GM19324 (cell line): ENCODE measurements around the gene GADD45A.
A peak's percentile ranks its signal among the peaks of the same experiment; 100 is the strongest.

Experiments used
- ATAC-seq: cut with Tn5 transposase; IDR thresholded peaks from one replicate; pipeline ENCODE4 v1.9.1; 2021; ENCODE audit warnings: mild to moderate bottlenecking, moderate library complexity; ENCODE audit not compliant: unreplicated experiment, low FRiP score

Gene GADD45A

GRCh38 chr1:67687649-67688048 lies 2.6 kb downstream of the GADD45A start:
- no peak for ATAC-seq

GRCh38 chr1:67688526-67689219 lies 3.7 kb downstream of the GADD45A start:
- no peak for ATAC-seq

GRCh38 chr1:67689267-67690017 lies 4.4 kb downstream of the GADD45A start:
- ATAC-seq: no peak

GRCh38 chr1:67690018-67690363 lies 5.0 kb downstream of the GADD45A start:
- no peak for ATAC-seq

GRCh38 chr1:67690411-67690810 lies 5.4 kb downstream of the GADD45A start:
- ATAC-seq: no peak

GRCh38 chr1:67691712-67692111 lies 6.7 kb downstream of the GADD45A start:
- ATAC-seq: no peak

- no peak for ATAC-seq
These were observed 11.0 kb downstream of the GADD45A start for GRCh38 chr1:67695963-67696362.

- no peak for ATAC-seq
These were observed 11.7 kb downstream of the GADD45A start for GRCh38 chr1:67696708-67697107.

- ATAC-seq: no peak
These were observed 15.2 kb downstream of the GADD45A start for GRCh38 chr1:67700220-67700619.

- ATAC-seq: no peak
These were observed 15.8 kb downstream of the GADD45A start for GRCh38 chr1:67700692-67701410.

- no peak for ATAC-seq
These were observed 16.9 kb downstream of the GADD45A start for GRCh38 chr1:67701876-67702275.

- ATAC-seq: no peak
These were observed 19.4 kb downstream of the GADD45A start for GRCh38 chr1:67704351-67704750.

- ATAC-seq: no peak
These were observed 20.9 kb downstream of the GADD45A start for GRCh38 chr1:67705735-67706453.

- ATAC-seq: no peak
These were observed 23.6 kb downstream of the GADD45A start for GRCh38 chr1:67708606-67709005.

GRCh38 chr1:67710417-67710816 lies 25.4 kb downstream of the GADD45A start:
- ATAC-seq: no peak

- no peak for ATAC-seq
These were observed 26.3 kb downstream of the GADD45A start for GRCh38 chr1:67711158-67711854.

- no peak for ATAC-seq
These were observed 26.8 kb downstream of the GADD45A start for GRCh38 chr1:67711855-67712212.

GRCh38 chr1:67713057-67713846 lies 28.3 kb downstream of the GADD45A start:
- ATAC-seq: peak; percentile 53

GRCh38 chr1:67715819-67716218 lies 30.8 kb downstream of the GADD45A start:
- no peak for ATAC-seq

- no peak for ATAC-seq
These were observed 31.8 kb downstream of the GADD45A start for GRCh38 chr1:67716800-67717199.
